ENCODE data around the gene PRMT5. TPM values are rescaled to one million over a fixed set of nuclear protein-coding genes. Genes with fewer than 3 reads are reported as not detected.

The PRMT5 gene
- total RNA-seq, 1 experiment from 2014 or later = 101 TPM

GRCh38 chr14:22871224-22872032 is 57.7 kb downstream of the PRMT5 start, which contains the start of gene LRP10:
Gene LRP10 (plus strand): TSS chr14:22871740. CDS start chr14:22872304, 564 bp downstream.
- peak within 1 kb of the TSS; percentile 88 for H3K4me3 ChIP-seq (ENCODE audit: low read length)
- DNase-seq (peak; percentile 89), ATAC-seq (peak; percentile 85)
- no peaks in the 10 kb centered on the region for H3K27me3 ChIP-seq (ENCODE audit: low read length)
- peak within 1 kb of the TSS; percentile 94 for H2AFZ ChIP-seq (ENCODE audit: low read length)
- no peaks in the 10 kb centered on the region for H3K9me2 ChIP-seq (replicated peaks; ENCODE audit: low read length)
- peak within 1 kb of the TSS; percentile 94 for H3K4me2 ChIP-seq (ENCODE audit: low read length)
- H3K36me3 ChIP-seq (ENCODE audit: low read depth, low read length) = peaks cover 15% of the 10 kb centered on the region; the same call in 1 of the 2 replicates
- TSS peak; percentile 74 for BruUV-seq (replicated peaks)
- peaks cover 6% of the 10 kb centered on the region for H3F3A ChIP-seq (ENCODE audit: low read length, unreplicated experiment)
- peak within 1 kb of the TSS; percentile 76 for H3K9ac ChIP-seq (ENCODE audit: low read length)
- H3K27ac ChIP-seq (ENCODE audit: low read length) = peak within 1 kb of the TSS; percentile 94
- H3K9me3 ChIP-seq (ENCODE audit: low read length) = no peaks in the 10 kb centered on the region
- H3K79me2 ChIP-seq (ENCODE audit: low read length) = peaks cover 20% of the 10 kb centered on the region
- ChIA-PET POLR2A (ENCODE audit: unreplicated experiment) (interaction anchor here (0.6 to 0.9 kb wide), 4 partner anchors 17 to 123 kb away, joined by 3 to 6 read pairs (median 3); no protein-coding TSS in a partner anchor), CTCF (interaction anchor here (0.6 to 0.7 kb wide), 4 partner anchors 15 to 214 kb away, joined by 3 to 4 read pairs (median 3); no protein-coding TSS in a partner anchor)
- peaks cover 18% of the 10 kb centered on the region for H3K4me1 ChIP-seq (ENCODE audit: insufficient read depth, low read length)
- TF ChIP-seq CTCF (conservative IDR thresholded peaks at IDR 0.05; ENCODE audit: low read depth, low read length) (no peak), EZH2phosphoT487 (IDR thresholded peaks at IDR 0.05; ENCODE audit: borderline replicate concordance, low read length) (no peak), EZH2 (IDR thresholded peaks at IDR 0.05; ENCODE audit: low read length, unreplicated experiment) (no peak)
- intact Hi-C loops (cut with micrococcal nuclease) = loop anchor here (1.0 to 5.0 kb wide), 4 partner anchors 16 to 56 kb away; partner anchors contain the start of gene PRMT5
- no peaks in the 10 kb centered on the region for H4K20me1 ChIP-seq (ENCODE audit: low read length)

- ChIA-PET CTCF (interaction anchor here (0.7 kb wide), 1 partner anchor 213 kb away, joined by 3 read pairs; no protein-coding TSS in a partner anchor), POLR2A (ENCODE audit: unreplicated experiment) (interaction anchor here (0.6 to 0.9 kb wide), 3 partner anchors 47 to 124 kb away, joined by 3 to 6 read pairs (median 3); no protein-coding TSS in a partner anchor)
- Histone ChIP-seq H3K4me2 (ENCODE audit: low read length) (peak overlapping the region; percentile 94), H3K9me2 (replicated peaks; ENCODE audit: low read length) (no peaks in the 10 kb centered on the region), H3K9me3 (ENCODE audit: low read length) (no peaks in the 10 kb centered on the region), H3K9ac (ENCODE audit: low read length) (peak overlapping the region; percentile 5; the same call in 1 of the 2 replicates), H3F3A (ENCODE audit: low read length, unreplicated experiment) (peaks cover 6% of the 10 kb centered on the region), H4K20me1 (ENCODE audit: low read length) (no peaks in the 10 kb centered on the region), H2AFZ (ENCODE audit: low read length) (peak overlapping the region; percentile 45), H3K4me3 (ENCODE audit: low read length) (peak overlapping the region; percentile 88), H3K4me1 (ENCODE audit: insufficient read depth, low read length) (peaks cover 18% of the 10 kb centered on the region), H3K27me3 (ENCODE audit: low read length) (no peaks in the 10 kb centered on the region), H3K79me2 (ENCODE audit: low read length) (peaks cover 20% of the 10 kb centered on the region), H3K36me3 (ENCODE audit: low read depth, low read length) (peaks cover 13% of the 10 kb centered on the region; the same call in 1 of the 2 replicates), H3K27ac (ENCODE audit: low read length) (peak overlapping the region; percentile 94)
- TF ChIP-seq EZH2phosphoT487 (IDR thresholded peaks at IDR 0.05; ENCODE audit: borderline replicate concordance, low read length) (no peak), CTCF (conservative IDR thresholded peaks at IDR 0.05; ENCODE audit: low read depth, low read length) (no peak), EZH2 (IDR thresholded peaks at IDR 0.05; ENCODE audit: low read length, unreplicated experiment) (no peak)
- intact Hi-C loops (cut with micrococcal nuclease) = loop anchor here (1.0 to 5.0 kb wide), 2 partner anchors 18 to 56 kb away; partner anchors contain the start of gene PRMT5
- DNase-seq (no peak), ATAC-seq (no peak)
- no TSS peak for BruUV-seq (replicated peaks)
Observed at GRCh38 chr14:22870811-22871223, 58.4 kb downstream of the PRMT5 start.

Other genes with a start within 250 kb of the PRMT5 start
- 126 and 146 TPM in 2 replicates for gene OXA1L, start 162.7 kb downstream of the PRMT5 start, total RNA-seq (2014; rRNA removed)
- not detected in 2 replicates for gene SLC7A7, start 113.9 kb downstream of the PRMT5 start, total RNA-seq (2014; rRNA removed)
- gene MRPL52, start 99.5 kb downstream of the PRMT5 start, total RNA-seq (2014; rRNA removed) = 114 and 180 TPM in 2 replicates
- gene MMP14, start 92.8 kb downstream of the PRMT5 start, total RNA-seq (2014; rRNA removed) = 80.4 and 85.0 TPM in 2 replicates
- 46.5 and 59.3 TPM in 2 replicates for gene LRP10, start 57.6 kb downstream of the PRMT5 start, total RNA-seq (2014; rRNA removed)
- gene REM2, start 46.2 kb downstream of the PRMT5 start, total RNA-seq (2014; rRNA removed) = 0.18 TPM in 1 of 2 replicates, not detected in the other
- 78.9 and 94.9 TPM in 2 replicates for gene RBM23, start 10.2 kb downstream of the PRMT5 start, total RNA-seq (2014; rRNA removed)
- gene HAUS4, start 27.7 kb upstream of the PRMT5 start, total RNA-seq (2014; rRNA removed) = 54.5 and 56.2 TPM in 2 replicates
- 81.1 and 116 TPM in 2 replicates for gene AJUBA, start 53.2 kb upstream of the PRMT5 start, total RNA-seq (2014; rRNA removed)
- 5.8 and 6.2 TPM in 2 replicates for gene C14orf93, start 80.8 kb upstream of the PRMT5 start, total RNA-seq (2014; rRNA removed)
- 368 and 424 TPM in 2 replicates for gene PSMB5, start 105.5 kb upstream of the PRMT5 start, total RNA-seq (2014; rRNA removed)
- gene PSMB11, start 112.8 kb upstream of the PRMT5 start, total RNA-seq (2014; rRNA removed) = not detected in 2 replicates
- gene CDH24, start 128.1 kb upstream of the PRMT5 start, total RNA-seq (2014; rRNA removed) = 14.8 and 16.4 TPM in 2 replicates
- gene ACIN1, start 165.8 kb upstream of the PRMT5 start, total RNA-seq (2014; rRNA removed) = 112 and 116 TPM in 2 replicates
- gene C14orf119, start 166.1 kb upstream of the PRMT5 start, total RNA-seq (2014; rRNA removed) = 26.7 and 49.6 TPM in 2 replicates
- not detected in 2 replicates for gene CIROP, start 175.6 kb upstream of the PRMT5 start, total RNA-seq (2014; rRNA removed)
- not detected in 2 replicates for gene CEBPE, start 189.9 kb upstream of the PRMT5 start, total RNA-seq (2014; rRNA removed)